Measurements from ENCODE around the gene CUL4A. TPM values are rescaled to one million over a fixed set of nuclear protein-coding genes. Genes with fewer than 3 reads are reported as not detected.

CUL4A gene
- total and polyA plus RNA-seq, 10 donors, result 24.4 to 99.3 (median 63.9) TPM

- no peak for TF ChIP-seq POLR2A (IDR thresholded peaks at IDR 0.05)
- TF ChIP-seq CTCF (IDR thresholded peaks at IDR 0.05 in 8 of 11, conservative IDR thresholded peaks at IDR 0.05 in 3 of 11), result no peak
- peaks cover 0 to 45% (median 11%) of the 10 kb centered on the region in 7 donors for H3K27me3 ChIP-seq (replicated peaks in 1 of 7)
- intact Hi-C loops (cut with DNase I; ENCODE audit: low total_unique reads), result no loop called here
- 41 to 56% (median 44%) methylated on average over 23 to 25 of the region's 25 CpGs for WGBS, 5 donors
- peaks cover 0 to 11% (median 0%) of the 10 kb centered on the region in 8 donors for H3K9me3 ChIP-seq
- peaks cover 0 to 18% (median 4%) of the 10 kb centered on the region in 6 donors for H3K4me1 ChIP-seq
- H3K27ac ChIP-seq, result peak overlapping the region in 1 of 8 donors; percentile 66
- H3K36me3 ChIP-seq, result no peaks in the 10 kb centered on the region
- DNase-seq, result no peak
- H3K4me3 ChIP-seq, result no peak overlapping the region
Measured at GRCh38 chr13:113162783-113163685, 46.4 kb upstream of the CUL4A start.

GRCh38 chr13:113164492-113164891 is 44.9 kb upstream of the CUL4A start:
- H3K4me3 ChIP-seq, result no peak overlapping the region
- DNase-seq, result no peak
- H3K27me3 ChIP-seq (replicated peaks in 1 of 7), result peaks cover 0 to 32% (median 11%) of the 10 kb centered on the region in 7 donors
- peaks cover 0 to 11% (median 0%) of the 10 kb centered on the region in 8 donors for H3K9me3 ChIP-seq
- TF ChIP-seq POLR2A (IDR thresholded peaks at IDR 0.05) (no peak), CTCF (IDR thresholded peaks at IDR 0.05 in 8 of 11, conservative IDR thresholded peaks at IDR 0.05 in 3 of 11) (no peak), POLR2AphosphoS5 (IDR thresholded peaks at IDR 0.05) (no peak)
- H3K27ac ChIP-seq, result no peak overlapping the region
- intact Hi-C loops (cut with DNase I; ENCODE audit: low total_unique reads), result no loop called here
- H3K4me1 ChIP-seq, result peaks cover 0 to 18% (median 4%) of the 10 kb centered on the region in 6 donors
- 48 to 85% (median 62%) methylated on average over 12 of the region's 12 CpGs for WGBS, 5 donors
- H3K36me3 ChIP-seq, result peaks cover 0 to 2% (median 0%) of the 10 kb centered on the region in 6 donors

- no peak overlapping the region for H3K4me3 ChIP-seq
Measured at GRCh38 chr13:113166266-113166665, 43.1 kb upstream of the CUL4A start.

More at GRCh38 chr13:113166266-113166665, 43.1 kb upstream of the CUL4A start:
- Histone ChIP-seq H3K9me3 (peaks cover 0 to 11% (median 0%) of the 10 kb centered on the region in 8 donors), H3K36me3 (peaks cover 0 to 14% (median under 1%) of the 10 kb centered on the region in 6 donors), H3K27ac (no peak overlapping the region), H3K4me1 (peaks cover 0 to 20% (median 7%) of the 10 kb centered on the region in 6 donors), H3K27me3 (replicated peaks in 1 of 7) (peaks cover 0 to 14% (median 7%) of the 10 kb centered on the region in 7 donors)
- 71 to 87% (median 79%) methylated on average over 10 of the region's 10 CpGs for WGBS, 5 donors
- DNase-seq, result no peak
- TF ChIP-seq POLR2A (IDR thresholded peaks at IDR 0.05) (no peak), CTCF (IDR thresholded peaks at IDR 0.05 in 8 of 11, conservative IDR thresholded peaks at IDR 0.05 in 3 of 11) (no peak), POLR2AphosphoS5 (IDR thresholded peaks at IDR 0.05) (no peak)
- intact Hi-C loops (cut with DNase I; ENCODE audit: low total_unique reads), result no loop called here
